HG03460 (cell line): ENCODE measurements around the gene MALT1.
A peak's percentile ranks its signal among the peaks of the same experiment; 100 is the strongest.
"Not testable (repeated sequence)": the region's sequence is repeated elsewhere in the genome, so short reads cannot be mapped to it uniquely, and the experiment has no call there.

Source experiments
- ATAC-seq: cut with Tn5 transposase; IDR thresholded peaks from one replicate; pipeline ENCODE4 v1.9.1; 2021; ENCODE audit not compliant: unreplicated experiment

The MALT1 gene

GRCh38 chr18:58769321-58769720 lies 98.1 kb downstream of the MALT1 start:
- ATAC-seq, result no peak

- ATAC-seq, result no peak
Observed at GRCh38 chr18:58770601-58771000, 99.3 kb downstream of the MALT1 start.

- ATAC-seq, result no peak
Observed at GRCh38 chr18:58772161-58772560, 100.9 kb downstream of the MALT1 start.

GRCh38 chr18:58776084-58776483 lies 104.8 kb downstream of the MALT1 start:
- no peak for ATAC-seq

- not testable (repeated sequence) for ATAC-seq
Observed at GRCh38 chr18:58776541-58776940, 105.3 kb downstream of the MALT1 start.

- no peak for ATAC-seq
Observed at GRCh38 chr18:58777471-58777870, 106.2 kb downstream of the MALT1 start.

GRCh38 chr18:58779529-58779928 lies 108.3 kb downstream of the MALT1 start:
- no peak for ATAC-seq

- ATAC-seq, result no peak
Observed at GRCh38 chr18:58780045-58780444, 108.8 kb downstream of the MALT1 start.

GRCh38 chr18:58781627-58782194 lies 110.4 kb downstream of the MALT1 start:
- no peak for ATAC-seq

GRCh38 chr18:58784601-58785137 lies 113.4 kb downstream of the MALT1 start:
- no peak for ATAC-seq

GRCh38 chr18:58785171-58785805 lies 114.0 kb downstream of the MALT1 start:
- ATAC-seq, result no peak

GRCh38 chr18:58785870-58786269 lies 114.6 kb downstream of the MALT1 start:
- ATAC-seq, result no peak

GRCh38 chr18:58787536-58788149 lies 116.4 kb downstream of the MALT1 start:
- no peak for ATAC-seq

GRCh38 chr18:58788470-58788869 lies 117.2 kb downstream of the MALT1 start:
- no peak for ATAC-seq

GRCh38 chr18:58788971-58789875 lies 118.0 kb downstream of the MALT1 start:
- no peak for ATAC-seq

- ATAC-seq, result no peak
Observed at GRCh38 chr18:58789876-58790240, 118.6 kb downstream of the MALT1 start.

GRCh38 chr18:58792086-58792485 lies 120.8 kb downstream of the MALT1 start:
- ATAC-seq, result peak; percentile 88

- no peak for ATAC-seq
Observed at GRCh38 chr18:58793361-58793760, 122.1 kb downstream of the MALT1 start.

GRCh38 chr18:58796220-58796619 lies 125.0 kb downstream of the MALT1 start:
- ATAC-seq, result no peak

- peak; percentile 62 for ATAC-seq
Observed at GRCh38 chr18:58800582-58800981, 129.3 kb downstream of the MALT1 start.

- ATAC-seq, result no peak
Observed at GRCh38 chr18:58802959-58803358, 131.7 kb downstream of the MALT1 start.
